Fibroblast of mammary gland (primary cell): ENCODE measurements around the gene LAMA1.
A peak's percentile ranks its signal among the peaks of the same experiment; 100 is the strongest.

ENCODE experiments used
- DNase-seq: peaks from one replicate; pipeline ENCODE4 v3.0.0-alpha.2; 2010; ENCODE audit warnings: low read depth
- H3K4me3 ChIP-seq: 2 replicates; pipeline ENCODE4 v1.5.1; 2011; ENCODE audit warnings: low read depth, mild to moderate bottlenecking, low read length, moderate library complexity; ENCODE audit not compliant: control insufficient read depth
- CTCF ChIP-seq: conservative IDR thresholded peaks from 2 replicates; pipeline ENCODE4 v1.5.1; 2011; ENCODE audit warnings: low read depth, low read length, inconsistent platforms; ENCODE audit not compliant: control insufficient read depth, insufficient read depth

The LAMA1 gene

GRCh38 chr18:7002107-7002506 is 115.5 kb downstream of the LAMA1 start:
- TF ChIP-seq CTCF: no peak
- DNase-seq: no peak
- H3K4me3 ChIP-seq: no peak overlapping the region

GRCh38 chr18:7000484-7001096 is 117.0 kb downstream of the LAMA1 start:
- H3K4me3 ChIP-seq: no peak overlapping the region
- TF ChIP-seq CTCF: peak; percentile 45
- peak; percentile 18 for DNase-seq

- DNase-seq: peak; percentile 65
- TF ChIP-seq CTCF: no peak
Observed at GRCh38 chr18:6997808-6998207, 119.8 kb downstream of the LAMA1 start.

GRCh38 chr18:6994771-6995430 is 122.7 kb downstream of the LAMA1 start:
- H3K4me3 ChIP-seq: no peak overlapping the region
- peak; percentile 1 for DNase-seq

More at GRCh38 chr18:6997808-6998207, 119.8 kb downstream of the LAMA1 start:
- no peak overlapping the region for H3K4me3 ChIP-seq

GRCh38 chr18:6994056-6994770 is 123.4 kb downstream of the LAMA1 start:
- no peak for TF ChIP-seq CTCF
- no peak for DNase-seq
- no peak overlapping the region for H3K4me3 ChIP-seq

More at GRCh38 chr18:6994771-6995430, 122.7 kb downstream of the LAMA1 start:
- no peak for TF ChIP-seq CTCF

GRCh38 chr18:6992761-6993160 is 124.8 kb downstream of the LAMA1 start:
- no peak for DNase-seq
- H3K4me3 ChIP-seq: no peak overlapping the region
- TF ChIP-seq CTCF: no peak
